ENCODE data around the gene CCDC61. TPM values are rescaled to one million over a fixed set of nuclear protein-coding genes. Genes with fewer than 3 reads are reported as not detected.

The CCDC61 gene, protein sequence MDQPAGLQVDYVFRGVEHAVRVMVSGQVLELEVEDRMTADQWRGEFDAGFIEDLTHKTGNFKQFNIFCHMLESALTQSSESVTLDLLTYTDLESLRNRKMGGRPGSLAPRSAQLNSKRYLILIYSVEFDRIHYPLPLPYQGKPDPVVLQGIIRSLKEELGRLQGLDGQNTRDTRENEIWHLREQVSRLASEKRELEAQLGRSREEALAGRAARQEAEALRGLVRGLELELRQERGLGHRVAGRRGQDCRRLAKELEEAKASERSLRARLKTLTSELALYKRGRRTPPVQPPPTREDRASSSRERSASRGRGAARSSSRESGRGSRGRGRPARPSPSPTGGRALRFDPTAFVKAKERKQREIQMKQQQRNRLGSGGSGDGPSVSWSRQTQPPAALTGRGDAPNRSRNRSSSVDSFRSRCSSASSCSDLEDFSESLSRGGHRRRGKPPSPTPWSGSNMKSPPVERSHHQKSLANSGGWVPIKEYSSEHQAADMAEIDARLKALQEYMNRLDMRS
- total RNA-seq (2022; extraction: Qiagen RNA extraction; ENCODE audit: low read depth) = 2.9 to 6.1 TPM (median 4.5 TPM) in 5 replicates

GRCh38 chr19:45994998-45995714 lies at the start of gene CCDC61:
CCDC61 (plus strand) TSS chr19:45995467; CDS start chr19:46003019, 7,552 bp downstream.

GRCh38 chr19:45973553-45974338 lies 21.5 kb upstream of the CCDC61 start, which contains the start of gene NOVA2:
NOVA2 (minus strand) TSS chr19:45973865; CDS start chr19:45973351, 514 bp downstream.

DNA sequence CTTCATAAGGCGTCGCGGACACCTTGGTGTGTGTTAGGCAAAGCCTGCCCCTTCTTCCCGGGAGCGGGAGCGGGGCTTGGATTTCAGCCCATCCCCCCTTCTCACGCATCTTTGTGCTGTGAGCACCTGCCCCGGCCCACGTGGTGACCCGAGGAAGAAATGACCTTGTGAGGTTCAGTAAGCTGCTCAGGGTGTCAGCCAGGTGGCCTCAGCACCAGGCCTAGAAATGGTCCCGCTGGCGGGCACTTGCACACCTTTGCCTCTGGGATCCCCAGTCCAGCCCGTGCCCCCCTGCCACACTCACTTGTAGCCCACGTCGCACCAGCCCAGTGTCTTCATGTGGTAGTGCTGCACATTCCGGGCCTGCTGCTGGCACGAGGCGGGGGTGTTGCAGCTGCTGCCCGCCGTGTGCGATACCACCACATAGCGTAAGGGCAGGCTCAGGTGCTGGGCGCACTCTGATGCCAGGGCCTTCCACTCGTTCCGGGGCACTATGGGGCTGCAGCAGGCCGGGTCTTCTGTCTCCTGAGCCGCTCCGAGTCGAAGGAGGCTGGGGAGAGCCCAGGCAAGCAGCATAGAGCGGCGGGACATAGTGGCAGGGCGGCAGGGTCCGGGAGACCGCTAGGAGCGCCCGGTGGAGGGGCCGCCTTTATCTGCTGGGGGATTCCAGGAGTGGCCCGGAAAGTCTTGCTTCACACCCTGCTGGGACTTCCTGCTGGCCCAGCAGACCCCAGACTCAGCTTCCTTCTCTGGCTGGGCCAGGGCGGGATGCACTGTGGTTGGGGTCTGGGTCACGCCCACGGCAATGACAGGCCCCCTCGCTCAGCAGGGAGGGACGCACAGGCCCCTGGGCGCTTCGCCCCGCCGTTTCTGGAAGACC lies 27.4 kb downstream of the CCDC61 start, which contains the start of gene PGLYRP1:
Gene PGLYRP1, minus strand, starts transcription at position 623 of the 880 bp plus-strand sequence. Its CDS starts 32 bp downstream, at position 591.

GRCh38 chr19:46040952-46041500 lies 45.8 kb downstream of the CCDC61 start, which contains the start of gene IGFL4:
IGFL4 (minus strand) TSS chr19:46041002; CDS start chr19:46040962, 40 bp downstream.

Other genes starting within 250 kb of the CCDC61 start
- 19.5 to 36.8 TPM (median 31.1 TPM) in 5 replicates for gene SIX5, start 226.2 kb upstream of the CCDC61 start, total RNA-seq (2022; extraction: Qiagen RNA extraction; ENCODE audit: low read depth)
- 36.9 to 58.2 TPM (median 54.8 TPM) in 5 replicates for gene DMPK, start 213.0 kb upstream of the CCDC61 start, total RNA-seq (2022; extraction: Qiagen RNA extraction; ENCODE audit: low read depth)
- gene DMWD, start 202.6 kb upstream of the CCDC61 start, total RNA-seq (2022; extraction: Qiagen RNA extraction; ENCODE audit: low read depth) = 23.6 to 40.1 TPM (median 35.8 TPM) in 5 replicates
- 0.03 TPM in 1 of 5 replicates, not detected in the others for gene RSPH6A, start 180.2 kb upstream of the CCDC61 start, total RNA-seq (2022; extraction: Qiagen RNA extraction; ENCODE audit: low read depth)
- 59.7 to 84.4 TPM (median 77.3 TPM) in 5 replicates for gene SYMPK, start 132.3 kb upstream of the CCDC61 start, total RNA-seq (2022; extraction: Qiagen RNA extraction; ENCODE audit: low read depth)
- 0.76 to 1.2 TPM (median 0.94 TPM) in 5 replicates for gene FOXA3, start 131.1 kb upstream of the CCDC61 start, total RNA-seq (2022; extraction: Qiagen RNA extraction; ENCODE audit: low read depth)
- gene IRF2BP1, start 109.3 kb upstream of the CCDC61 start, total RNA-seq (2022; extraction: Qiagen RNA extraction; ENCODE audit: low read depth) = 21.0 to 39.5 TPM (median 37.8 TPM) in 5 replicates
- 6.5 to 12.1 TPM (median 10.7 TPM) in 5 replicates for gene MYPOP, start 92.9 kb upstream of the CCDC61 start, total RNA-seq (2022; extraction: Qiagen RNA extraction; ENCODE audit: low read depth)
- gene NANOS2, start 80.7 kb upstream of the CCDC61 start, total RNA-seq (2022; extraction: Qiagen RNA extraction; ENCODE audit: low read depth) = not detected in 5 replicates
- 0.08 to 0.20 TPM (median 0.11 TPM) in 5 replicates for gene NOVA2, start 21.6 kb upstream of the CCDC61 start, total RNA-seq (2022; extraction: Qiagen RNA extraction; ENCODE audit: low read depth)
- not detected in 5 replicates for gene PGLYRP1, start 27.6 kb downstream of the CCDC61 start, total RNA-seq (2022; extraction: Qiagen RNA extraction; ENCODE audit: low read depth)
- gene IGFL4, start 45.5 kb downstream of the CCDC61 start, total RNA-seq (2022; extraction: Qiagen RNA extraction; ENCODE audit: low read depth) = 0.37 to 0.74 TPM (median 0.51 TPM) in 5 replicates
- 0.17 to 0.38 TPM (median 0.24 TPM) in 3 of 5 replicates, not detected in the others for gene IGFL3, start 129.2 kb downstream of the CCDC61 start, total RNA-seq (2022; extraction: Qiagen RNA extraction; ENCODE audit: low read depth)
- gene IGFL2, start 152.8 kb downstream of the CCDC61 start, total RNA-seq (2022; extraction: Qiagen RNA extraction; ENCODE audit: low read depth) = 0.20 to 1.2 TPM (median 0.83 TPM) in 5 replicates
- 1.3 to 3.6 TPM (median 2.7 TPM) in 5 replicates for gene IGFL1, start 234.3 kb downstream of the CCDC61 start, total RNA-seq (2022; extraction: Qiagen RNA extraction; ENCODE audit: low read depth)